NT2/D1 (cell line): Measurements from ENCODE around the gene TBC1D10A.

ENCODE experiments used
- YY1 ChIP-seq: IDR thresholded peaks from 2 replicates; pipeline ENCODE4 v1.6.1; 2011; ENCODE audit not compliant: insufficient read length, insufficient read depth
- ZNF274 ChIP-seq: IDR thresholded peaks from 2 replicates; pipeline ENCODE4 v1.6.1; 2011; ENCODE audit warnings: mild to moderate bottlenecking, low read depth, low read length

DNA sequence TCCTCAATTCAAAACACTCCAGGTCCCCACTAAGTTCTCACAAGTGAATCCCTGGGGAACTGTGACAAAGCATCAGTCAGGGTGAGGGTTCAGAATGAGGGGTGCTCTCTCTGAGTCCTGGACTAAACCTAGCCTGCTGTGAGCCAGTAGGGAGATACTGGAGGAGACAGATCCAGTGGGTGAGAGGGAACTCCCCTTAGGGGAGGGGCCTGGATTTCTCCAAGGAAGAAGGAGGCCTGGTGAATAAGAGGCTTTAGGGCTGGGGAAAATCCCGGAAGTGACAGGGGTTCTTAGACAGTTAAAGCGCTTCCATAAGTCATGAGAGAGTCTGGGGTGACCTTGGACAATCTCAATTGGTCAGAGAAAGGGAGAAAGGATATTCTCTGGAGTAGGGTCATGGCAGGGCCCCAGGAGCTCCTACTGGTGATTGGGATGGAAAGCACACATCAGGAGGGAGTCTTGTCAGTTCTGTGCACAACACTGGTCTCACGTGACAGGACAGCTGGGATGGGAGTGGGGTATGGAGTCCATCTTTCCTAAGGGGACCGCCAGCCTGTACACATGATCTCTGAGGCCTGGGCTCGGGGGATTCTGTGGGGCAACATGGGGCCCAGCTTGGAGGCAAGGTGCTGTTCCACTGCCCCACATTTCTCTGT lies 1.5 kb downstream of the TBC1D10A start:
- TF ChIP-seq ZNF274 (no peak), YY1 (no peak)
